T47D (cell line): ENCODE data around the gene CUL4A.
"Not testable (repeated sequence)": the region's sequence is repeated elsewhere in the genome, so short reads cannot be mapped to it uniquely, and the experiment has no call there.

ENCODE experiments used
- DNase-seq, 2 experiments: peaks; one replicate each; pipeline versions ENCODE4 v3.0.0 to v3.0.0-alpha.2; 2011 to 2012; ENCODE audit warnings: low read depth in 1 of 2, low spot score in 1 of 2
- JUND ChIP-seq: IDR thresholded peaks from 2 replicates; pipeline ENCODE4 v1.6.1; 2012; ENCODE audit warnings: low read depth
- in situ Hi-C: cut with HindIII; loops from 2 replicates; pipeline ENCODE4 v1.10.0; 2016; ENCODE audit warnings: low sequenced_read_pairs, low pct_unique_long_range_greater_than_20kb

CUL4A gene

DNA sequence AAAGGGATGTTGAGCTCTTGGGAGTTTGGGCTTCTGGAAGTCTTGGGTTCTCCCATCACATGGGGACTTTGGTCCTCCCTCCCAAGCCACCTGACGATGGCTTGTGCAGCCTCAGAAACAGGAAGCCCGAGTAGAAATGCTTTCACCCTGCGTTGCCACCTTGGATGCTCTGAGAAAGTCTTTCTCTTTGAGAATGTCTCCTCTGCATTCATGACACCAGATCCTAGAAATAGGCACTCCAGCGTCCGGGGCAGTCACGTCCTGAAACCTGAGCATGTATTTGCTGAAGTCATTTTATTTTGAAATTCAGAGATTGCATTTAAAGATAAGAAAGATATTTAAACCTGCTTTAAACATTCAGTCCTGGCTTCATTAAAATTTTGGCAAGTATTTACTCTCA is 34.4 kb downstream of the CUL4A start:
- in situ Hi-C loops, result no loop called here
- DNase-seq, result peak in 1 of 2 experiments; percentile 12
- TF ChIP-seq JUND, result no peak

- no peak for TF ChIP-seq JUND
- in situ Hi-C loops, result no loop called here
- DNase-seq, result peak in 1 of 2 experiments; percentile 49
These were observed 36.7 kb downstream of the CUL4A start for GRCh38 chr13:113245849-113246796.

DNA sequence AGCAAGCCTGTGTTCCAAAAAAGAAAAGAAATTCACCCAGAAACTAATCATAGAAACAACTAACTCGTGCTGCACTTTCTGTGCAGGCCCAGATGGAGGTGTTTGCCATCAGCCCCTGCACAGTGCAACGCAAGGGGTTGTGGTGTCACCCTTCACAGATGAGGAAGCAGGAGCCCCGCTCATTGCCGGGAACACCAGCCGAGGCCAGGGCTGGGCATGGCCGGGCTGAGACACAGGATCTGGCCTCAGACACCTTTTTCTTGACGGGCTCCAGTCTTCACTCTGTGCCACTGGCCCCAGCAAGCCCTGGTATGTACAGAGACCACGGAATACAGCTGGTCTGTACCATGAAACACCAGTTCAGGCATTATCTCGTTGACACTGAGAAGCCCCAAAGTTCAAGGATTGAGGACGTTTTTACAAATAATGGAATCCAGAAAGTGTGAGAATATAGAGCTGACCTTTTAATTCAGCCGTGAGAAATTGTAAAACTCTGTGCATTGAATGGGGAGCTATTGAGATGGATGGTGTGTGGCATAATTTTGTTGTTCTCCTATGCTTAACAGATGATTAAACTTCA is 43.2 kb downstream of the CUL4A start:
- in situ Hi-C loops, result no loop called here
- no peak for TF ChIP-seq JUND
- no peak for DNase-seq

- DNase-seq, in situ Hi-C loops: not testable (repeated sequence)
These were observed 48.5 kb downstream of the CUL4A start for GRCh38 chr13:113257908-113258307.

DNA sequence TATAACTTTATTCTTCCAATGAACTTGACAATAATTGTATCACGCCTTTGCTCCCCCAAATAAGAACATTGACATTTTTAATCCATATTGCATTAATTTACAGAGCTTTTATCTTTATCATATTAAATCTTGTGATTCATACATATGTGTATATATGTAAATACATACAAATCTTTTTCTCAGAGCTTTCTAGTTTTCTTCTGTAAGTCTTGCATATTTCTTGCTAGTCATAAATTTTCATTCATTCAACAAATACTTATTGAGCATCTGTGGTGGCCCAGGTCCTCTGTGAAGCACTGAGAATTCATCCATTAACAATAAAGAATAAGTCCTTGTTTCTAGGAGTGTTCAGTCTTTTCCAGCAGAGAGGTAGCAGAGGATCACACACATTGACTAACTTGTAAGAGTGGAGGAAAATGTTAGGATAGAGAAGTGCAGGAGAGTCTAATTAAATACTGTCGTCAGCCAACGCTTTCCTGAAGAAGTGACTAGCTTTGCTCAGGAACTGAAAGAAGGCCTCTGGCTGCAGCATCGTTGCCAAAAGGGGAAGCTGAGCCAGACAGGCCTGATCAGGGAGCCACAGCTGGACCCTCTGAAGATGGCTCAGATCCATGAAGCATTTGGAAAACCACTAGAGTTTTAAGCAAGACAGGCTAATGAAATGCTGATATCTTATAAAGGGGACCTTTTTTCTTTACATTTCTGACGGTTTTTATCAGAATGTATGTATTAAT is 49.1 kb downstream of the CUL4A start:
- in situ Hi-C loops, result no loop called here
- no peak for TF ChIP-seq JUND
- DNase-seq, result no peak

DNA sequence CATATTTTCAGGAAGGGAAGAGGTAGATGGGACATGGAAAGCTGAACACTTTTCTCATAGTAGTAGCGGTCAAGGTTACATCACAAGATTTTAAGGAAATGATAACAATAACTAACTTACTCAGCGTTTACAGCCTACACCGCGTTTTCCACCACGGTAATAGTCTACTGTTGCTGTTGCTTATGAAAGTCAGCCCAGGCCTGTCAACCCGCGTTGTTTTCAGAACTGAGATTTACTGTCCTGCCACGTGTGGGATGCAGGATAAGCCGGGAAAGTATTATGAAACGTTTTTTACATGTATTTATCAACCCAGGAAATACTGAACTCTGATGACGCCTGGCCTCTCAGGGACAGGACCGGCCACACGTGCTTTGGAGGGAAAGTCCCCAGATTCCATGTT is 51.6 kb downstream of the CUL4A start:
- TF ChIP-seq JUND, result no peak
- DNase-seq, result no peak
- in situ Hi-C loops, result no loop called here

- DNase-seq, in situ Hi-C loops: not testable (repeated sequence)
These were observed 53.6 kb downstream of the CUL4A start for GRCh38 chr13:113263016-113263415.

DNA sequence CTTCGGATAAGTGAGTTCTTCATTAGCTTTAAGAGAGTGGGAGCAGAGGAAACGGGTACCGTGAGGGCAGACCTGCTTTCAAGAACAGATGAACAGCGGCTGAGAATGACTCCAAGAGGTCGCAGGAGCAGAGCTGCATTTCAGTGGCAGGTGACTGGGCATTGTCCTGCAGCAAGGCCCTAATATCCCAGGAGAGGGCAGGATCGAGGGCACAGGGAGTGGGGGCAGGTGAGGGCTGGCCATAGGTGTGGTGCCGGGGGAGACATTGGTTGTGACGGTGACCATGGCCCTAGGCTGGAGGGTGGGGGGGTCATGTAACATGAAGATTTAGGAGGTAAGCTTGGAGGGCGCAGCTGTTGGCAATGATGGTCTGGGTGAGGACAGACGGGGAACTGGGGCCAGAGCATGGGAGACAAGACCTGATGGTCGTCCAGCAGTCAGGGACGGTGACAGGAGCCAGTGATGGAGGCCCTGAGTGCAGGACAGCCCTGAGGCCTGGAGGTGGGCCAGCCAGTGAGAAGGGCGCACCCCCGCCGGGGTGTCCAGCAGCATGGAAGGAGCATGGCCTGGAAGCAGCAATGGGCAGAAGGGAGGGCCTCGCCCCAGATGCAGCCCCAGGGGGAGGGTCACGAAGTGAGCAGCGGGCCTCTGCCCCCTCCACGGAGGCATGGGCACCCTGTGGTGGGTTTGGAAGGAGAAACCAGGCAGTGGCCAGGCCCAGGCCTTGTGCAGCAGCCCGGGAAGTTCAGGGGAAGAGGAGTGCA is 58.4 kb downstream of the CUL4A start:
- no peak for TF ChIP-seq JUND
- no peak for DNase-seq
- in situ Hi-C loops, result no loop called here

- in situ Hi-C loops, result no loop called here
These were observed 62.6 kb downstream of the CUL4A start for GRCh38 chr13:113272031-113272430.

DNA sequence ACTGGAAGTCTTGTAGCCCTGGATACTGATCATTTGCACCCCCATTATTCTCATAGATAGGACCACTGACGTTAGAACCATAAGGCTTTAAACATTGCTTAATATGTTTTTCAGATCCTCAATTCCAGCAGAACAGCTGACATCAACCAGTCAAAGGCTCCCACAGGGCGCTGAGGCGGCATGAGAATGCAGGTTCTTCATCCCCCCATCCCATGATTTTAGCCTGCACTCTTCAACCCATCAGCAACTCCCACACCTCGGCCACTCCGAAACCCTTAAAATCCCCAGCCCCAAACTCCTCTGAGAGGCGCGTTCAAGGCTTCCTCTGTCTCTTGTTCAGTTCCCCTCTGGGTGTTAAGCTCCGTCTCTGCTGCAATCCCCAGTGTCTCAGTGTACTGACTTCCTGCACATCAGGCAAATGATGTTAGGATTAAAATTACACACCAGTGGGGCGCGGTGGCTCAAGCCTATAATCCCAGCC is 63.3 kb downstream of the CUL4A start:
- DNase-seq, result no peak
- in situ Hi-C loops, result no loop called here
- no peak for TF ChIP-seq JUND

More at GRCh38 chr13:113272031-113272430, 62.6 kb downstream of the CUL4A start:
- TF ChIP-seq JUND, result no peak
- DNase-seq, result no peak

- in situ Hi-C loops, result no loop called here
- no peak for TF ChIP-seq JUND
- DNase-seq, result no peak
These were observed 63.9 kb downstream of the CUL4A start for GRCh38 chr13:113273321-113273720.
